ENCODE results near the gene PHF20.
"Not testable (repeated sequence)": the region's sequence is repeated elsewhere in the genome, so short reads cannot be mapped to it uniquely, and the experiment has no call there.

Gene PHF20

DNA sequence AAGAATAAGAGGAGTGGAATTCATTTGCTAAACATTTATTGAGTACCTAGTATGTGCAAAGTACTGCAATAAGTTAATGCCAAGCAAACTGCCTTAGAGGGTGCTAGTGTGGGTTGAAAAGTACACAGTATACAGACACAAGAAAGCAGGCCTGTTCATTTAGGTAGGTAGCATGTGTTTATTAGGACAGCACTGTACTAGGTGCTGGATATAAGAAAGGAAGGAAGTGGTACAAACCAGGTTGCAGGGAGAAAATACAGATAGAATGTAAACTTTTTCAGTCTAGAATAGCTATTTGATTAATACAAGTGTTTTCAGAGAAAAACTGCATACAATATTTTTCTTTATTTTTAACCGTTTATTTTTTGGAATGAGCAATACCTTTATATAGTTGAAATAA is 68.1 kb downstream of the PHF20 start:
- no peak for DNase-seq (ENCODE audit: low read depth in 2 of 2)

DNA sequence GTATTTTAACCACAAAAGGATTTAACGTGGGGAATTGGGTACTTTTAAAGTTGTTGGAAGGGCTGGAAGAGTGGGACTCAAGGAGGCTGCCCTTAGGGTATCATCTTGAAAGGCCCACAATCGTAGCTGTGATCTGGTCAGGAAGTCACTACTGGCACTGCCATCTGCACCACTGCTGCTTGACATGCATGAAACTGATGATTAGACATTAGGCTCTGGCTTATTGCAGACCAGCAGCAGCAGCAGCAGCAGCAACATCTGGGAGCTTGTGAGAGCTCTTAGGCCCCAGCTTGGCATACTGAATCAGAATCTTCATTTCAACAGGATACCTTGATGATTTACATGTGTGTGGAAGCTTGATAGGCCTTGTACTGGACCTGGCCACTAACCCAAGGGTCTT is 68.6 kb downstream of the PHF20 start:
- no peak for DNase-seq (ENCODE audit: low read depth in 2 of 2)

DNA sequence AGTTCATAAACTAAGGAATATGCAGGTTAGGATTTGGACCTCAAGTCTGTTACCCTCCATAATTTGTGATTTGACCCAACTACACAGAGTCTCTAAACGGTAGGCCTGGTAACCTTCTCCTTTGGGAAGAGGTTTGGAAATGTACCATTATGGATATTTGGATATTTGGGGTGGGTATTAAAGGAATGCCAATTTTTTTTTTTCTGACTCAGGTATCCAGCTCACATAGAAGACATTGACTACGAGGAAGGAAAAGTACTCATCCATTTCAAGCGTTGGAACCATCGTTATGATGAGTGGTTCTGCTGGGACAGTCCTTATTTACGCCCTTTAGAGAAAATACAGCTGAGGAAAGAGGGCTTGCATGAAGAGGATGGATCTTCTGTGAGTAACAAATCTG is 70.5 kb downstream of the PHF20 start:
- no peak for DNase-seq (ENCODE audit: low read depth in 2 of 2)

DNA sequence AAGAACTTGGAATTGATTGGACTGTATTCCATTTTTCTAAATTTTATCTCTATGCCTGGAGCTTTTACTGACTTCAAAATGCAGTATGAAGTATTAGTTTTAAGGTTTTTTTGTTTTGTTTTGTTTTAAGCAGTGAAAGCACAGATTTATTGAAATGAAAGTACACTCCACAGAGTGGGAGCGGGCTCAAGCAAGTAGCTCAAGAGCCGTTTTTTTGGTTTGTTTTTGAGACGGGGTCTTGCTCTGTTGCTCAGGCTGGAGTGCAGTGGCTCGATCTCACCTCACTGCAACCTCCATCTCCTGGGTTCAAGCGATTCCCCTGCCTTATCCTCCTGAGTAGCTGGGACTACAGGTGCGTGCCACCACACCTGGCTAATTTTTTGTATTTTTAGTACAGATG is 72.1 kb downstream of the PHF20 start:
- not testable (repeated sequence) for DNase-seq (ENCODE audit: low read depth in 2 of 2)

DNA sequence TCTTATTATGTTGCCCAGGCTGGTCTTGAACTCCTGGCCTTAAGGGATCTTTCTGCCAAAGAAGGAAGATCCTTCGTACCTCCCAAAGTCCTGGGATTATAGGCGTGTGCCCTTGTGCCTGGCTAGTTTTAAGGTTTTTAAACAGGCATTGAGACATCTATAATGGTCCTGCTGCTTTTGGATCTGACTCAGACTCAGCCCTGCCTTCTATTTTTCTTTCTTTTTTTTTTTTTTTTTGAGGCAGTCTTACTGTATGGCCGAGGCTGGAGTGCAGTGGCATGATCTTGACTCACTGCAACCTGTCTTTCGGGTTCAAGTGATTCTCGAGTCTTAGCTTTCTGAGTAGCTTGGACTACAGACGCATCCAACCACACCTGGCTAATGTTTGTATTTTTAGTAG is 73.7 kb downstream of the PHF20 start:
- no peak for DNase-seq (ENCODE audit: low read depth in 2 of 2)

DNA sequence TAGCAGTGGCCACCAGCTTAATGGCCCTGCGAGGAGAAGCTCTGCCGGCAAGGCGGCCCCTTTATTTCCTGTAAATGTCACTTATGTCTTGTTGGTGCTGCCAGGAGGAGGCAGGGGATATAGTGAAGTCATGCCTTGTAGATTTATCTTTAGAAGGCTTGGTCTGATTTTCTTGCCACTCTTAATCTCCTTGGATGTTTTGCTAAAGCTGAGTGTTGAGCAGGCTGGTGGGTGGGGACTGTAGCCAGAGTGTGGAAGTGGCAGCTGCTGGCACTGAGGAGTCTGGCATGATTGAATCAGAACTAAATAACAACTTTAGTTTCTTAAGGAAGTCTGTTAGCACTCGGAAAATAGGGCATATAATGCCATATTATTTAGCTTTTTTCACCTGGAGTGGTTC is 77.9 kb downstream of the PHF20 start:
- no peak for DNase-seq (ENCODE audit: low read depth in 2 of 2)

DNA sequence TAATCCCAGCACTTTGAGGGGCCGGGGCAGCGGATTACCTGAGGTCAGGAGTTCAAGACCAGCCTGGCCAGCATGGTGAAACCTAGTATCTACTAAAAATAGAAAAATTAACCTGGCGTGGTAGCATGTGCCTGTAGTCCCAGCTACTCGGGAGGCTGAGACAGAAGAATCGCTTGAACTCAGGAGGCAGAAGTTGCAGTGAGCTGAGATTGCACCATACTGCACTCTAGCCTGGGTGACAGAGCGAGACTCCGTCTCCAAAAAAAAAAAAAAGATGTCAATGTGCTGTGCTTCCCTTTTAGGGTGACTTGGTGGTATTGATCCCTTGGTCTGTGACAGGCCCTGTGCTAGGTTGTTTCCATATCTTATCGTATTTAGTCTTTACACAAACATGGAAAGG is 79.8 kb downstream of the PHF20 start:
- not testable (repeated sequence) for DNase-seq (ENCODE audit: low read depth in 2 of 2)

DNA sequence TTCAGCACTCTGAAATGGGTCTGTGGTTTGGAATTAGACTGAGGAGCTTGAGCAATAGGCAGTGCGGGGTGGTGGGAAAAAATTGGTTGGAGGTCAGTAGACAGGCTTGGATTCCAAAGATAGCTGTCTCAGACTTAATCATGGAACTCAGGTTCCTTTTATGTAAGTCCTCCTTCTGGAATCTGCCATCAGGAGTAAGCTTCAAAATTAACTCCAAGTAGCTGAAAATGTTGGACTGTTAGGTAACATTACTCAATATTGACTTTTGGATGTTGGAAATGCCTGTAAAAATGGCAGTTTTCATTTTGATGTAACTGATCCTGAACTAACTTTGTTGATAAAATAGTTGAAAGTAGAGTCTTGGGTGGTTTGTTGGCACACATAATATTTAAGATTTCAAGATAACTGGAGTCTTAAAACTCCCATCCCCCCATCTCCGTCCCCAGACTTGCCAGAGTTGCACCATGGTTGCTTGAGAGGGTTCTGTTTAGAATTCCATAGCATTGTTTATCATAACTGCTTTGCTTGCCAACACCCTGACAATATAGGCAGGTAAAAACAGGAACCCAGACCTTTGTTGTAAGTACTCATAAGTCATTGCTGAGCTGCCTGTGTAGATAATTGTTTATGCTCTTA is 83.0 kb downstream of the PHF20 start:
- DNase-seq (ENCODE audit: low read depth in 2 of 2), result no peak

DNA sequence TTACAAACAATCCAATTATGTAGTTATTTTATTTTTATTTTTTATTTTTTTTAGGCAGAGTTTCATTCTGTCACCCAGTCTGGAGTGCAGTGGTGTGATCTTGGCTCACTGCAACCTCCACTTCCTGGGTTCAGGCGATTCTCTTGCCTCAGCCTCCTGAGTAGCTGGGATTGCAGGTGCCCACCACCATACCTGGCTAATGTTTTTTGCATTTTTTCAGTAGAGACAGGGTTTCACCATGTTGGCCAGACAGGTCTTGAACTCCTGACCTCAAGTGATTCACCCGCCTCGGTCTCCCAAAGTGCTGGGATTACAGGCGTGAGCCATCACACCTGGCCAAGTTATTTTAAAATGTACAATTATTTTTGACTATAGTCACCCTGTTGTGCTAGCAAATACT is 83.8 kb downstream of the PHF20 start:
- not testable (repeated sequence) for DNase-seq (ENCODE audit: low read depth in 2 of 2)

DNA sequence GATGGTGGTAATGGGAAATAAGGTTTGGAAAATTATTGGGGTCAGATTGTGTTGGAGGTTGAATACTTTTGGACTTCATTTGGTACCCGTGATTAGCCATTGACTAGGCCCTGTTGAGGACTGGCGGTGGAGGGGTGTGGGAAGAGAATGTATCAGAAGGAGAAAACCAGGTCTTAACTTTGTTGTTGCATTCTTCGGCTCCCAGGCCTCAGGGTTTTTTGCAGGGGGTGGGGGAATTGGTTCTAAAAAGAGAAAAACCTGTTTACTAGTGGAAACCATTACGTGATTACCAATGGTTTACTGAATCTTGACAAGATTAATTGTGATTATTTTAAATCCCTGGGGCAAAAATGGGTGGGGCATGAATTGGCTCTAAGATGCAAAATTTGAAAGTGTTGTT is 85.1 kb downstream of the PHF20 start:
- no peak for DNase-seq (ENCODE audit: low read depth in 2 of 2)

DNA sequence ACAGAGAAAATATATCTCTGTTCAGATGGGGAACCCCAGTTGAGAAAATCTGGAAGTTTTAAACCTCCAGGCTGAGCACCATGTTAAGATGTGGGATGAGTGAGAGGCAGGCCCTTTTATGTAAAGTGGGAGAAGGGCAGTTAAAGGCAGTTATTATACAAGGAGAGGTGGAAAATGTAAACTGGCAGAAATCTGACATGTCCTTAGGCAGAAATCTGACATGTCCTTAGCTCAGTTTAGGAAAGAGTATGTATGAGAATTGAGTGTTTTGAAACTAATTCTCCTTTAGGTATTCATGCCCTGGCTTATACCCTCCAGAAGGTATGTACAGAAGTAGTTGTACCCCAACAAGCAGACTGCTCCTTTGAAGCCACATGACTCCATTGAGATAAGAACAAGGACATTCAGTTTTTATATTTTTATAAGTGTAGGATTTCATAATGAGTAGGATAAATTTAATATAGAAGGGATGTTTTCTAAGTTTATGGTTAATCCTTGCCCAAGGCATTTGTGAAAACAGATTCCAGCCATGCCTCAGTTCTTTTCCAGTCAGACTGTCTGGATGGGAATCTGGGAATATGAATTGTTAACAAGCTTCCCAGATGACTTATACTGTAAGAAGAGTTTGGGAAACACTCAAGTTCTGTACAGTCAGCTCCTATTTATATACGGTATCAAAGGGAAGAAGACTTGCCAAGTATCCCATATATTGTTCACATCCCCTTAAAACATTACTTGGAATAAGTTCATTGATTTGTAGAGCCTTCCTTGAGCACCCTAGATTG is 94.8 kb downstream of the PHF20 start:
- no peak for DNase-seq (ENCODE audit: low read depth in 2 of 2)

DNA sequence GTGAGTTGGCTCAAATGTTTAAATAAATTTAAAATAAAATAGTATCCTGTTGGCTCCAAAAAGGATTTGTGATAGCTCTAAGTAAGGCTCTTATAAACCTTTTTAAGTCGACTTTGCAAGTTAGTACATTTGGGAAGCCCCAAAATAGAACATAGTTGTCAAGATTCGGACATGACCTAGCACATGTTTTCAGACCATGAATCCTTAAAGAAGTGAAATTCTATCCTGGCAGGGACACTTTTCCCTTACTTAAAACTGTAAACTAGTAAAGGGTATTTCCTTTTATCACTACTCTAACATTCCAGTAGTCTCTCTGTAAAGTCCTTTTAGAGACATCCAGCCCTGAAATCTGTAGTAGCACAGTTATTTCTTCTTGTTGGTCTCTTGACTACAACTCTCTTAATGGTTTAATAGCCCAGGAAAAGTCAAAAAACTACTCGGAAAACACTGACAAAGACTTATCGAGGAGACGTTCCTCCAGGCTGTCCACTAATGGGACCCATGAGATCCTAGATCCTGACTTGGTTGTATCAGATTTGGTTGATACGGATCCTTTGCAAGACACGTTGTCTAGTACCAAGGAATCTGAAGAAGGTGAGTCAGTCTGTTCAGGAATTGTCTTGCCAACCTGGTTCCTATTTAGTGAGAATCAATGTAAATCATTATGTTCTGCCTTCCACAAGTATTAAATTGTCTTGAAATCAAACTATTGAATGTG is 98.9 kb downstream of the PHF20 start:
- no peak for DNase-seq (ENCODE audit: low read depth in 2 of 2)

DNA sequence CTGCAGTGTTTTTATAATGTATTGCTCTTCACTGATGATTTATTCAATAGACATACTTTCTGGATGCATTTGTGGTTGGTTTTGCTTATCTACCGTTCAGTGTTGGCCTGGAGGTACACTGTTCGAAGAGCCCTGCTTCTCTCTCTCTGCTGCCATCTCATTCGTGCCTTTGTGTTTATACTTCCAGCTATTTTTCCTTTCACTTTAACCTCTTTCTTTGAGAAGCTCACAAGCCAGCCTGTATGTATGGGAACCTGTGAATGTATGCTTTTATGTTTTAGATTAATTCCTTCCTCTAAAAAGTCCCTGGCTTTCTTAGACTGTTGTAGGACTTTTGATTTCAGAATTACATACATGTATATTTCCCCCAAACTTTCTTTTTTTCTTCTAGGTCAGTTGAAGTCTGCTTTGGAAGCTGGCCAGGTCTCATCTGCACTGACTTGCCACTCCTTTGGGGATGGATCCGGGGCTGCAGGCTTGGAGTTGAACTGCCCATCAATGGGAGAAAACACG is 99.5 kb downstream of the PHF20 start:
- DNase-seq (ENCODE audit: low read depth in 2 of 2), result no peak

DNA sequence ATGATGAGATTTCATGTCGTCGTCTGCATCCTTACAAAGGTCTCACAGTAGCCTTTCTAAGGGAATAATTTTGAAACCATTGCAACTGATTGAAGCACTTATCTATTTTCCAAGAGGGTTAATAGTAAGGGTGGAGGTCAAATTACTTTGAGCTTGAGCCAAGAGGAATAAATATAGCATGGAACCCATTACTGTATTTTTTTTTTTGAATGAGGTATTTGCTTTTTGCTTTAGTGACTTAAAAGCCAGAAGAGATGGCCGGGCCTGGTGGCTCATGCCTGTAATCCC is 104.2 kb downstream of the PHF20 start:
- DNase-seq (ENCODE audit: low read depth in 2 of 2), result no peak

DNA sequence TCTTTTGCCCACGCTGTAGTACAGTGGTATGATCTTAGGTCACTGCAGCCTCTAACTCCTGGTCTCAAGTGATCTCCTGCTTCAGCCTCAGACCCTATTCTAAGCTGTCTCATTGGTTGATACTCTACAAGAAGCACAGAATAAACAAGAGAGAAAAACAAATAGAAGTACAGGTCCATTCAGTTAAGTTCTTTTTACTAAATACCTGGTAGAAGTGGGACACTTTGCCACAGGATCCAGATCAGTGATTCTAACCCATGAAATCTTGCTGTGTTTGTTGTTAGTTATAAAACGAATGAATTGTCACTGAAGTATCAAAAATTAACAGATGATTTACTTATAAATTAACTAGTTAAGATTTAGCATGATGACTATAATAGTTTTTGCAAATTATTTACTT is 105.8 kb downstream of the PHF20 start:
- no peak for DNase-seq (ENCODE audit: low read depth in 2 of 2)

DNA sequence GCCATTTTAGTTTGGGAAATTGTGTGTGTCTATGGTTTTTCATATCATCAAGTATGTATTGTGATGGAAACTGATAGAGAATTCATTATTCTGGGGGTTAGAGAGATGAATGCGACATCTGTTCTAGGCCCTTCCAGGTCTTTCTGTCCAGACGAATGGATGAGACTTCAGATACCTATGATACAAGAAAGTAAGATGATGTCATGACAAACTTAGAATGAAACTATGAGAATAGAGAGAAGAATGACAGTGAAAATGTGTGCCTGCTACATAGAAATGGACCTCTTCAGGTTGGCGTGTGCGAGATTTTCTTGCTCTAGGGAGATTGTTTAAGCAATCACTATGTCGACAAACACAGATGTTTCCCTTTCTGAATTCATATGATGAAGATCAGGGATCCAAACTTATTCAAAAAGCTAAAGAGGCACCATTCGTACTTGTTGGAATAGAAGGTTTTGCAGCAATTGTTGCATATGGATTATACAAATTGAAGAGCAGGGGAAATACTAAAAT is 106.4 kb downstream of the PHF20 start:
- DNase-seq (ENCODE audit: low read depth in 2 of 2), result no peak

DNA sequence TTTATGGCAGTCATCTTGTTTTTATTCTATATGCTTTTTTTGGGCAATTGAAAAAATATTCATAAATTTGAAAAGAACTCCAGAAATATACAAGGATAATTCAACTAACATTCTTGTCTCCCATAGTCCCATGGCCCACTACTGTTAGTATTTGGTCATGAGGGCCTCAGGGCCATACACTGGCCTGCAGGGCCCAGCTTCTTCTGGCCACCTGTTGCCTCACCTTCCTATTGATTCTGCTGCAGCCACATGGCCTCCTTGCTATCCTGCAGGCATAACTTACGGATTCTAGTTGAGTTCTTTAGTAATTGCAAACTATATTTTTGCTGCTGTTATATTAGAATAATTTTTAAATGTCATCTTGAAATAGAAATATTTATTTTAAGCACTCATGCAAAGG is 109.9 kb downstream of the PHF20 start:
- no peak for DNase-seq (ENCODE audit: low read depth in 2 of 2)

DNA sequence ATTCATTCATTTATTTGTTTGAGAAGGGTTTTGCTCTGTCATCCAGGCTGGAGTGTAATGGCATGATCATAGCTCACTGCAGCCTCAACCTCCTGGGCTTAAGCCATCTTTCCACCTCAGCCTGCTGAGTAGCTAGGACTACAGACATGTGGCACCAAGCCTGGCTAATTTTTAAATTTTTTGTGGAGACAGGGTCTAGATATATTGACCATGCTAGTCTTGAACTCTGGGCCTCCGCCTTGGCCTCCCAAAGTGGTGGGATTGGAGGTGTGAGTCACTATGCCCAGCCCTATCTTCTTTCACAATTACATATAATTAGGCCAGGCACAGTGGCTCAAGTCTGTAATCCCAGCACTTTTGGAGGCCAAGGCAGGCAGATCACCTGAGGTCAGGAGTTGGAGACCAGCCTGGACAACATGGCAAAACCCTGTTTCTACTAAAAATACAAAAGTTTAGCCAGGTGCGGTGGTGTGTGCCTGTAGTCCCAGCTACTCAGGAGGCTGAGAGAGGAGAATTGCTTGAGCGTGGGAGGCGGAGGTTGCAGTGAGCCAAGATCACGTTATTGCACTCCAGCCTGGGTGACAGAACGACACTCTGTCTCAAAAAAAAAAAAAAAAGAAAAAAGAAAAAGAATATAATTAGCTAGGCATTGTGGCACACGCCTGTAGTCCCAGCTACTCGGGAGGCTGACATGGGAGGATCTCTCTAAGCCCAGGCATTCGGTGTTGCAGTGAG is 110.8 kb downstream of the PHF20 start:
- not testable (repeated sequence) for DNase-seq (ENCODE audit: low read depth in 2 of 2)

DNA sequence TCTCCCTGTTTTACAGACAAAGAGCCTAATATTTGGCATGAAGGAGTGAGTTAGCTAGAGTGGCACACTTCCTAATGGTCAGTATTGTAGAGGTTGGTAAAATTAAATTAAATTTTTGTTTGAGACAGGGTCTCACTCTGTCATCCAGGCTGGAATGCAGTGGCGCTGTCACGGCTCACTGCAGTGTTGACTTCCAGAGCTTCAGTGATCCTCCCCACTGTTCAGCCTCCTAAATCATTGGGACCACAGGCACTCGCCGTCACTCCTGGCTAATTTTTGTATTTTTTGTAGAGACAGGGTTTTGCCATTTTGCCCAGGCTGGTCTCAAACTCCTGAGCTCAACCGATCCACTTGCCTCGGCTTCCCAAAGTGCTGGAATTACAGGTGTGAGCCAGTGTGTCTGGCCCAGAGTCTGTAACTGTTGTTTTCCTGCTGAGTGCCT is 111.5 kb downstream of the PHF20 start:
- no peak for DNase-seq (ENCODE audit: low read depth in 2 of 2)

DNA sequence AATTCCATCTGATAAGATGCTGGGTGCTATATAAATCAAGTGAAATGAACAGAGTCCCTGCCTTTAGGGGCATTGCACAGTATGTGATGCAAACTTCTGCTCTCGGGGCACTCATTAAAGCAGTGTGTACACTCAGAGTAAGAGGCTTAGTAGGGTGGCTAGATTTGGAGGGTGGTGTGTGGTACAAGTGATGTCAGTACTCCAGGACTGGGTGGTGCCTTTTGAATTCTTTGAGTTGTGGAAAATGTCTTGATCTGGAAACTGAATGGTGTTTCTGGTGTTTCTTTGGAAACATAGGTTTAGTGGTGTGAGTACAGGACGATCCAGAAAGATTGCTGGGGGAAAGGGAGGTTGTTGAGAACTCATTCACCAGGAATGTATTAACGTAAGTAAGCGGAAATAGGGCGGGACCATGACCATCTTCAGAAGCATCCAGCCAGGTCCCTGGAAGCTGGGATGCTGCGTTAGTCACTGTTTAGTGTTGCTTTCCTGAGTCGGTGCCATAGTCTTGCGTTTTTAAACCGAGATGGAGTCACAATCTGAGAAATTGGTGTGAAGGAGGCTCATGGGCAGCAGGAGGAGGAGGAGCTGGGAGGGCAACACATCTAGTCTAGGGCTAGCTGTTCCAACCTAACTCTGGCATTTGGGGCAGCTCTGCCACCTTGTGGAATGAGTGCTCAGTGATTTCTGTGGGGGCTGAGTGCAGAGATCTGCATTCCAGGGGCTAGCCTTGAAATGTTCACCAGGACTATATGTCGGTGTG is 112.1 kb downstream of the PHF20 start:
- DNase-seq (ENCODE audit: low read depth in 2 of 2), result peak; percentile 18 to 28

DNA sequence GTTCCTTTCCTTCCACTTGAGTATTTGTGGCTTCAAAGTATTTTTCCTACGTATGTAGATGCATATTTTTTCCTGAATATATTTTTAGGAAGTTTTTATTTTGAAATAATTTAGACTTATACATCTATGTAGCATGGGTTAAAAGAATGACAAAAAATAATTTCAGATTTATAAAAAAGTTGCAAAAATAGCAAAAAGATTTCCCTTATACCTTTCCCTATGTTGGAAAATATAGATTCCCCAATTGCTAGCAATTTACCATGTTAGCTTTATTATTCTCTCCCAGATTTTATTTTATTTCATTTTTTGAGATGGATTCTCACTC is 112.7 kb downstream of the PHF20 start:
- no peak for DNase-seq (ENCODE audit: low read depth in 2 of 2)

Data from stimulated activated CD4-positive, alpha-beta T cell treated with anti-CD3 and anti-CD28 coated beads, Interleukin-1b, Interleukin-23, amount 100 ng/mL, for 1 hour (primary cell).